Calu3 (cell line): ENCODE data around the gene SCCPDH. TPM values are rescaled to one million over a fixed set of nuclear protein-coding genes. Genes with fewer than 3 reads are reported as not detected.

Experiments
- BruUV-seq: library from RNA; stranded (reverse); fragments of 400-500 nt; replicated peaks from 2 replicates; lab custom pipeline; 2021; lab: Mats Ljungman, UMichigan
- CTCF ChIA-PET: fragments of 300-600 bp; sonication (Branson Sonifier 250); formaldehyde crosslinking; loops from one replicate; lab custom pipeline; 2022; ENCODE audit warnings: antibody characterized with exemption; lab: Charles Lee
- DNase-seq: peaks from one replicate; pipeline ENCODE4 v3.0.0; 2022
- H3K27ac Mint-ChIP-seq: one replicate; pipeline ENCODE4 v1.8.0; 2022; ENCODE audit warnings: mixed read lengths; ENCODE audit not compliant: unreplicated experiment
- H3K27me3 Mint-ChIP-seq: one replicate; pipeline ENCODE4 v1.8.0; 2022; ENCODE audit warnings: mixed read lengths; ENCODE audit not compliant: unreplicated experiment
- H3K36me3 Mint-ChIP-seq: one replicate; pipeline ENCODE4 v1.8.0; 2022; ENCODE audit warnings: mild to moderate bottlenecking, moderate library complexity, mixed read lengths; ENCODE audit not compliant: insufficient read depth, unreplicated experiment
- H3K4me1 Mint-ChIP-seq: one replicate; pipeline ENCODE4 v1.8.0; 2022; ENCODE audit warnings: mild to moderate bottlenecking, low read depth, mixed read lengths; ENCODE audit not compliant: unreplicated experiment
- H3K4me3 Mint-ChIP-seq: one replicate; pipeline ENCODE4 v1.8.0; 2022; ENCODE audit warnings: mild to moderate bottlenecking, low read depth, moderate library complexity, mixed read lengths; ENCODE audit not compliant: unreplicated experiment
- H3K9me3 Mint-ChIP-seq: one replicate; pipeline ENCODE4 v1.8.0; 2022; ENCODE audit warnings: low read depth, mixed read lengths; ENCODE audit not compliant: unreplicated experiment
- CTCF ChIP-seq: fragments of 200-600 bp; IDR thresholded peaks from one replicate; pipeline ENCODE4 v1.8.0; 2022; ENCODE audit warnings: antibody characterized with exemption; ENCODE audit not compliant: unreplicated experiment
- intact Hi-C: fragments of 100-400 bp; cut with micrococcal nuclease; formaldehyde crosslinking; loops from one replicate; pipeline ENCODE4 v1.10.0; 2022; ENCODE audit not compliant: unreplicated experiment
- total RNA-seq: library from RNA; stranded (reverse); gene quantifications from 2 replicates; pipeline ENCODE4 v1.2.3, GENCODE V29; 2022

SCCPDH gene
- total RNA-seq, 1 experiment from 2014 or later: 40.0 TPM

- no peak for TF ChIP-seq CTCF
- CTCF ChIA-PET: interaction anchor here (0.7 kb wide), 1 partner anchor 155 kb away, joined by 4 read pairs; no protein-coding TSS in a partner anchor
- Mint-ChIP-seq H3K4me1 (no peaks in the 10 kb centered on the region), H3K36me3 (peaks cover 25% of the 10 kb centered on the region), H3K9me3 (no peaks in the 10 kb centered on the region), H3K4me3 (peak overlapping the region; percentile 48), H3K27ac (peak overlapping the region; percentile 39), H3K27me3 (peaks cover 41% of the 10 kb centered on the region)
- intact Hi-C loops: no loop called here
- no TSS peak for BruUV-seq
- DNase-seq: no peak
These were observed 64.7 kb downstream of the SCCPDH start for GRCh38 chr1:246788895-246789338.

GRCh38 chr1:246789454-246790339 is 65.5 kb downstream of the SCCPDH start:
- intact Hi-C loops: no loop called here
- DNase-seq: no peak
- Mint-ChIP-seq H3K4me3 (peak overlapping the region; percentile 48), H3K27ac (peak overlapping the region; percentile 39), H3K4me1 (no peaks in the 10 kb centered on the region), H3K36me3 (peaks cover 25% of the 10 kb centered on the region), H3K27me3 (peaks cover 41% of the 10 kb centered on the region), H3K9me3 (no peaks in the 10 kb centered on the region)
- CTCF ChIA-PET: interaction anchor here (0.6 kb wide), 1 partner anchor 109 kb away, joined by 6 read pairs; no protein-coding TSS in a partner anchor
- no TSS peak for BruUV-seq
- no peak for TF ChIP-seq CTCF

GRCh38 chr1:246790364-246790763 is 66.2 kb downstream of the SCCPDH start:
- Mint-ChIP-seq H3K4me3 (no peak overlapping the region), H3K27ac (no peak overlapping the region), H3K36me3 (peaks cover 23% of the 10 kb centered on the region), H3K9me3 (no peaks in the 10 kb centered on the region), H3K4me1 (no peaks in the 10 kb centered on the region), H3K27me3 (peaks cover 42% of the 10 kb centered on the region)
- no TSS peak for BruUV-seq
- no peak for DNase-seq
- intact Hi-C loops: no loop called here
- no peak for TF ChIP-seq CTCF
- CTCF ChIA-PET: no interaction called here

- Mint-ChIP-seq H3K4me1 (no peaks in the 10 kb centered on the region), H3K27me3 (peaks cover 46% of the 10 kb centered on the region), H3K36me3 (peaks cover 19% of the 10 kb centered on the region), H3K27ac (no peak overlapping the region), H3K4me3 (no peak overlapping the region), H3K9me3 (no peaks in the 10 kb centered on the region)
- no peak for DNase-seq
- intact Hi-C loops: no loop called here
- CTCF ChIA-PET: no interaction called here
- TF ChIP-seq CTCF: no peak
- BruUV-seq: no TSS peak
These were observed 66.6 kb downstream of the SCCPDH start for GRCh38 chr1:246790833-246791232.
